Limb (tissue), 2 donors: ENCODE data around the gene TMEM255B.
"Not testable (repeated sequence)": the region's sequence is repeated elsewhere in the genome, so short reads cannot be mapped to it uniquely, and the experiment has no call there.

Source experiments
- DNase-seq, 2 donors: peaks; one replicate each; pipeline ENCODE4 v3.0.0-alpha.2; 2016; ENCODE audit errors: extremely low spot score in 2 of 2

TMEM255B gene

DNA sequence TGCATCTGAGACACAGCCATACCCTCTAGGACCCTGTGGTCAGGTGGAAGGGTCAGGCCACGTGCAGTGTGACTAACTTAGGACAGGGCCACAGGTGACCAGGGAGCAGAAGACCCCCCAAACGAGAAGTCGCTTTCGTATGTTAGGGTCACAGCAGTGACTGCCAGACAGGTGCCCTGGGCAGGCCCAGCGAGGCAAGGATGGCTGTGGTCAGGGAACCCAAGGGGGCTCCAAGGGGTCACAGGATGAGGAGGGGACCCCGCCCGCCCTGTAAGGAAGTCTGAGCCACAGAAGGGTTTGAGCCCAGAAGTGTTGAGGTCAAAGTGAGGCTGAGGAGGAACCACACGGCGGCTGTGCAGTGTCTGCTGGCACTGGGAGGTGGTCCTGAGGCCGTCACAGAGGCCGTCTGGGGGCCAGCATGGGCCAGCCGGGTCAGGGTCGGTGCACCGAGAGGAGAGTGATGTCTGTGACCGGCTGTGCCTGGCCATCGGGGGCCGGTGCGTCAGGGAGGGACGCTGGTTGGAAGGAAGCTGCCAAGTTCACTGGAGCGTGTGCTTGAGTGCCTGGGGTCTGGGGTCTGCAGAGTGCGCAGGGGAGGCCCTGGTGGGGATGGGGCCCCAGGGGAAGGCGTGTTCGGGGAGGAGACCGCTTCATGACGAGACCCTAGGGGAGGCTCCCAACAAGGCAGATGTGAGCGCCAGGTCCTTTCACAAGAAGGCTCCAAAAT, 24.8 kb upstream of the TMEM255B start:
- DNase-seq: no peak

GRCh38 chr13:113734826-113735125, 24.2 kb upstream of the TMEM255B start:
- no peak for DNase-seq

DNA sequence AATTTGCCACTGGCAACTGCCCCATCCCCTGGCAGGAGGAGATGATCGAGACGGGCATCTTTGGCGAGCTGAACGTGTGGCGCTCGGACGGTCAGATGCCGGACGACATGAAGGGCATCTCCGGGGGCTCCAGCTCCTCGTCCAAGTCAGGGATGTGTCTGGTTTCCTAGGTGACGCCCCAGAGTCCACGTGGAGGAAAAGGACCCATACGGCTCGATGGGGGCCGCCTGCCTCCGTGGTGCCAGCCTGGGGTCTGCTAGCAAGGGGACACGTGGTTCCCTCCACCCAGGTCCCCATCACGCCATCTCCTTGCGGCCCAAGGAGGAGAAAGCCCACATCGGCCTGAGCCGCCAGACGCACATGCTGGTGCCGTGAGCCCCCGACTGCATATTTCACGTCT, 23.8 kb upstream of the TMEM255B start:
- DNase-seq: no peak

GRCh38 chr13:113735750-113736149, 23.3 kb upstream of the TMEM255B start:
- no peak for DNase-seq

GRCh38 chr13:113736258-113736731, 22.7 kb upstream of the TMEM255B start:
- DNase-seq: no peak

DNA sequence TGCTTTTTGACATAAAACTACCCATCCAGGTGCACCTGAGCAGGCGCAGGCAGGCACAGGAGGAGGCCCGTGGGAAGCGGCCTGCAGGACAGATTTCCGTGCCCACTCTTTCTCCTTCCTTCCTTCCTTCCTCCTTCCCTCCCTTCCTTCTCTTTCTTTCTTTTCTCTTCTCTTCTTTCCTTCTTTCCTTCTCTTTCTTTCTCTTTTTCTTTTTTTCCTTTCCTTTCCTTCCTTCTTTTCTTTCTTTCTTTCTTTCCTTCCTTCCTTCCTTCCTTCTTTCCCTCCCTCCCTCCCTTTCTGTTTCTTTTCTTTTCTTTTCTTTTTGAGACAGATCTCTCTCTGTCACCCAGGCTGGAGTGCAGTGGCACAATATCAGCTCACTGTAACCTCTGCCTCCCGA, 21.2 kb upstream of the TMEM255B start:
- DNase-seq: no peak

GRCh38 chr13:113739527-113740285, 19.3 kb upstream of the TMEM255B start:
- DNase-seq: no peak

DNA sequence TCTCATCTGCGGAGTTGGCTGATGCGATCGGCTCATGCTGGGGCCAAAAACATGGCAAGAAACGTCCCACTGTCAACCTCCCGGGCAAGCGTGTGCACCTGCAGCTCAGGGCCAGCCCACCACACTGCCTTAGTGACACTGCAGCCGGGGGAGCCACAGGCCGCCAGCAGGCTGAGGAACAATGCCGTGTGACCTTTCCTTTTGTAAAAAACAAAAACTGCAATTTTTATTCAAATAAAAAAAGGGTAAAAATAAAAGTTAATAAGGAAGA, 18.8 kb upstream of the TMEM255B start:
- no peak for DNase-seq

DNA sequence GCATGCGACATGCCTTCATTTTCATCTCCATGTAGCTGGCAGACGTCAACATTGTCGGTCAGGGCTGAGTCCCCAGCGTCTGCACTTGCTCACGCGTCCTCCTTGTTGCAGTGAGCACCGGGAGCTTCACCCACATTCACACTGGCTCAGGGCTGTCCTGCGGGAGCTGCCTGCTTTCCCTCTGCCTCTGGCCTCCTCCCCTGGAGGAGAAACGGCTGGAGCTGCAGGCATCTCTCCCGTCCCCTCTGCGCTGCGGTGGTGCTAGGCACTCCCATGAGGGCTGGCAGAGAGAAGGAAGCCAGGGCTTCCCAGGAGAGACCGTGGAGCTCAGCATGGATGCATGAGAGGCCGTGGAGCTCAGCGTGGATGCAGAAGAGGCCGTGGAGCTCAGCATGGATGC, 18.4 kb upstream of the TMEM255B start:
- DNase-seq: no peak

- DNase-seq: no peak
These were observed 17.8 kb upstream of the TMEM255B start for GRCh38 chr13:113741191-113741668.

DNA sequence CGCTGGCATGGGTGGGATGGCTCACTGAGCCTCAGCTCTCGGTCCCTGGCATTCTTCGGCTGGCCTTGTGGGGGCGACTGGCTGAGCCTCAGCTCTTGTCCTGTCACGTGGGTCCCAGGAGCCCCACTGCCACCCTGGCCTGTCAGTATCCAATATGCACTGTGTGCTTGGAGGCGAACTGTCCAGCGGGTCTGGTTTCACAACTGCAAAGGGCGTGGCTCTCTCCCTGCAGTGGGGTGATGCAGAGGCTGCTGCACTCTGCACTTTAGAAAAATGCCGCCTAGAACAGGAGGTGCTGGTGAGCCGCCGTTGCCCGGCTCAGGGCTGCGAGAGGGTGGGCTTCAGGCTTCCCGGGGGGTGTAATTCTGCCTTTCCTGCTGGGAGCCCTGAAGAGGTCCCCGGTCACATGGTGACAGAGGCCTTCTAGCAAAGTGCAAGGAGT, 17.0 kb upstream of the TMEM255B start:
- peak in 1 of 2 donors; percentile 57 for DNase-seq

GRCh38 chr13:113742445-113743120, 16.4 kb upstream of the TMEM255B start:
- no peak for DNase-seq

DNA sequence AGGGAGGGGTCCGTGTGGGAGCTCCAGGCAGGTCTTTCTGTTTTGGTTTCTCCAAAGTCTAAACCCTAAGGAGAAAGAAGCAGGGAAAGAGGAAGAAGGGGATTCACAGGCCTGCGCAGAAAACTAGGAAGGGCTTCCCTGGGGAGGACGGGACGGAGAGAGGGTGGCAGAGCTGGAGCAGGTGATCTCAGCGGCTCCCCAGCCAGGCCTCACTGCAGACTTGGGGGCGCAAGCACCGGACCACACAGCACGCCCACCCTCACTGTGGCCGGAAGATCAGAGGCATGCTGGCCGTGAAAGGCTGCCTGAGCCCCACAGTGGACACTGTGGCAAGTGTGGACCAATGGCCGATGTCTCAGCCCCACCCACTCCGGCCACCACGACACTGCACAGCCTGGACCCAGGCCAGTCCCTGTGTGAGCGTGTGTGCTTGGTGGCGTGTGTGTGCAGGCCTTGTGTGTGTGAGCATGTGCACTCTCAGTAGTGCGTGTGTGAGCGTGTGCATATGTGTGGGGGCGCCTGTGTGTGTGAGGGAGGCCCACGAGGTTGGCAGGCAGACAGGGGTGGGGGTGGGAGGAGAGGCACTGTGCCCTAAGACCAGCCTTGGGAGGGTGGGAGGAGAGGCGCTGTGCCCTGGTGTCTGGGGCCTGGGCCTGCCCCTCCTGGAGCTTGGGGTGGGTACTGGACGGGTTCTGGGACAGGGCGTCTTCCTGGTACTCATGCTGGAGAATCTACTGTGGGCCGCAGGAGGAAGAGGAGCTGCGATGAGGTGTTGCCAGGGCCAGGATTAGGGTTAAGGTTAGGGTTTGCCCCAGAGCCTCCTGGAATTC, 15.4 kb upstream of the TMEM255B start:
- DNase-seq: no peak

- DNase-seq: no peak
These were observed 14.6 kb upstream of the TMEM255B start for GRCh38 chr13:113744197-113745000.

- DNase-seq: no peak
These were observed 14.0 kb upstream of the TMEM255B start for GRCh38 chr13:113745059-113745458.

GRCh38 chr13:113745500-113746142, 13.4 kb upstream of the TMEM255B start:
- not testable (repeated sequence) for DNase-seq

DNA sequence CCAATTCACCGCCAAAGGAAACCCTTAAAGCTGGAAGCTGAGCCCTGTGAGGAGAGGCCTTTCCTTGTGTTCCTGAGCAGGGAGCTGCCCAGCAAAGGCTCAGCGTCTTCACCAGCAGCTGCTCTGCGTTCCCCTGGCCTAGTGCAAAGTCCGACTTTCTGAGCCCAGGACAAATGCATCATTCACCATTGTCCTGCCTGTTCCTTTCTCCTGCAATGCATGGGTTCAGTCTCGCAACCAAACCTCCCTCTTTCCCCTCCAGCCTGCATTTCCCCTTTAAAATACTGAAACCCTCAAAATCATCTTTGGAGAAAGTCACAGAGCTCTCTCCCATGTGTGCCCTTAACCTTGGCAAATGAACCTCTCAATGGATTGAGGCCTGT, 12.9 kb upstream of the TMEM255B start:
- no peak for DNase-seq

- DNase-seq: no peak
These were observed 12.4 kb upstream of the TMEM255B start for GRCh38 chr13:113746671-113747070.

- no peak for DNase-seq
These were observed 11.7 kb upstream of the TMEM255B start for GRCh38 chr13:113747291-113747833.
